Dermis microvascular lymphatic vessel endothelial cell (primary cell): ENCODE measurements around the gene COA6. TPM values are rescaled to one million over a fixed set of nuclear protein-coding genes. Genes with fewer than 3 reads are reported as not detected.

Source experiments
- DNase-seq, 2 donors: peaks; one replicate each; pipeline versions ENCODE4 v3.0.0 to v3.0.0-alpha.2; 2010; ENCODE audit warnings: low read depth in 2 of 2
- total RNA-seq: library from RNA; depleted of rRNA; stranded (reverse); fragments of >200 nt; gene quantifications from 2 replicates; pipeline ENCODE4 v1.2.1, GENCODE V29; 2014

The COA6 gene
- total RNA-seq, 1 donor from 2014 or later = 16.7 TPM

GRCh38 chr1:234408757-234409156, 35.5 kb downstream of the COA6 start:
- DNase-seq = no peak

GRCh38 chr1:234409328-234409727, 36.1 kb downstream of the COA6 start:
- DNase-seq = no peak

- no peak for DNase-seq
These were observed 39.6 kb downstream of the COA6 start for GRCh38 chr1:234412830-234413229.

- no peak for DNase-seq
These were observed 40.2 kb downstream of the COA6 start for GRCh38 chr1:234413485-234413884.

- no peak for DNase-seq
These were observed 40.7 kb downstream of the COA6 start for GRCh38 chr1:234413990-234414389.

- DNase-seq = no peak
These were observed 54.8 kb downstream of the COA6 start for GRCh38 chr1:234427950-234428646.

- DNase-seq = no peak
These were observed 56.2 kb downstream of the COA6 start for GRCh38 chr1:234429434-234429806.

GRCh38 chr1:234430691-234431090, 57.4 kb downstream of the COA6 start:
- no peak for DNase-seq

- DNase-seq = peak in 1 of 2 donors; percentile 15
These were observed 58.0 kb downstream of the COA6 start for GRCh38 chr1:234431255-234431654.

- peak in 1 of 2 donors; percentile 60 for DNase-seq
These were observed 60.5 kb downstream of the COA6 start for GRCh38 chr1:234433563-234434285.

Other genes starting within 250 kb of the COA6 start
- gene TARBP1, start 105.7 kb downstream of the COA6 start, total RNA-seq = 14.2 and 14.4 TPM in 2 replicates
- gene IRF2BP2, start 236.7 kb downstream of the COA6 start, total RNA-seq = 83.3 and 108 TPM in 2 replicates